Measurements from ENCODE around the gene SSBP3.
A peak's percentile ranks its signal among the peaks of the same experiment; 100 is the strongest.

SSBP3 gene

GRCh38 chr1:54326543-54327385, 79.4 kb downstream of the SSBP3 start:
- intact Hi-C loops (cut with DNase I) = loop anchor here (10.0 kb wide), 1 partner anchor 52 kb away; no protein-coding TSS in a partner anchor
- DNase-seq = no peak

DNA sequence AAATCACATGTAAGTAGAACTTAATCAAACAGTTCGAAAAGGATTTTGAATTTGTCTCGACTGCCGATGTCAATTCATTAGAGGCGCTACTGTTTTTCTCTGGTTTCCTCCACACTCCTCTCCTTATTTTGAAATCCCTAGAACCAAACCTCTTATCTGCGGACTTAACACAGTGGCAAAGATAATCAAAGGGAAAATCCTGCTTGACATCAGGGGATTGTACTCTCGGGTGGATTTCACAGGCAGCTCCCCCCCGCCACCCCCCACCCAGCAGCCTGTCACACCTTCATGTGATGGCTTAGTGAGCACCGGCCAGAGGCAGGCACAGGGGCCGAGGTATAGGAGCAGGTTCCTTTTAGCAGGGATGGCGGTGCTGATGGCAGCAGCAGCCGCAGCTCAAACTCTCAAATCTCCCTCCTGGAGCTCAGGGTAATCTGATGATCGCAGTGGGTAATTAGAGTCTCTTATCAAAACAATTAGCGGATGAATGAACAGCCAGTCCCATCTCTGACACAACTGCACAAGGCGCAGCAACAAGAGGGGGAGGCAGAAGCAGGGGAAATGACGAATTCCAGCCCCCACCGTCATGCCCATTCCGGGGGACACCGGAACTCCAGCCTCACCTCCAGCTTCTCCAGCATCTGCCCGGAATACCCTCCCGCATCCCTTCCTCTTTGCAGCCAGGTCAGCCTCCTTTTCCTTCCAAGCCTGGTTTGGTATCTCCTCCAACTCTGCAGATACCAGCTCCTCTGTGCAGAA, 80.3 kb downstream of the SSBP3 start:
- intact Hi-C loops (cut with DNase I) = loop anchor here (10.0 kb wide), 1 partner anchor 51 kb away; no protein-coding TSS in a partner anchor
- DNase-seq = no peak

GRCh38 chr1:54325284-54325683, 80.9 kb downstream of the SSBP3 start:
- intact Hi-C loops (cut with DNase I) = loop anchor here (10.0 kb wide), 1 partner anchor 50 kb away; no protein-coding TSS in a partner anchor
- no peak for DNase-seq

GRCh38 chr1:54324251-54325140, 81.7 kb downstream of the SSBP3 start:
- peak in 36 of 42 donors; percentile 29 to 81 (median 61) for DNase-seq
- intact Hi-C loops (cut with DNase I) = loop anchor here (10.0 kb wide), 1 partner anchor 50 kb away; no protein-coding TSS in a partner anchor

DNA sequence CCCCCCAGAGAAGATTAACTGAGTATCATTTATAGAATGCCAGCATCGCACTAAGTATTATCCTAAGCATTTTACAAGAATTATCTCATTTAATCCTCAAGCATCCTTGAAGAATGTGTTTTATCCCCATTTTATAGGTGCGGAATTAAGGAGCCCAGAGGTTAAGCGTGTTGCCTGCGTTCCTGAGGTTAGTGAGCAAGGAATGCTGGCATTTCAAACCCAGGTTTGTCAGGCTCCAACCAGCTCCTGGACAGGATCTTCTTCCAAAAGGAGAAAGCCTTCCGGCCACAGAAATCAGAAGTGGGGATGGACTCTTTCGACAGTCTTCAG, 82.3 kb downstream of the SSBP3 start:
- no peak for DNase-seq
- intact Hi-C loops (cut with DNase I) = loop anchor here (10.0 kb wide), 1 partner anchor 49 kb away; no protein-coding TSS in a partner anchor

DNA sequence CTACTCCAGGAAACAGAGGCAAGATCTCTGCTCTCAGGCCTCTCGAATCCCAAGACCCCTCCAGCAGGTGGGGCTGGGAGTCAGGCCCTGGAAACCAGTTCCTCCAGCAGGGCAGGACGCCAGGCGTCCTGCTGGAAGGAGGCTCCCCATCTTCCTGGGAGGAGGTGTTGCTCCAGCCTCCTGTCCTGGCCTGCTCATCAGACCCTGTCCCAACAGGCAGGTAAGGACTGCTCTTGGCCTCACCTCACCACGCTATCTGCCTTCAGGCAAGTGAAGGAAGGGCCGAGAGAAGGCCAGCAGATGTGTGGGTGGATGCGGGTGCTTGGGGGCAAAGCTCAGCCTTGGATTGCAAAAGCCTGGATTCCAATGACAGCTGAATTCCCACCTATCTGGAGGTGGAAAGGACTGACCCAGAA, 82.9 kb downstream of the SSBP3 start:
- intact Hi-C loops (cut with DNase I) = loop anchor here (10.0 kb wide), 1 partner anchor 49 kb away; no protein-coding TSS in a partner anchor
- DNase-seq = no peak

DNA sequence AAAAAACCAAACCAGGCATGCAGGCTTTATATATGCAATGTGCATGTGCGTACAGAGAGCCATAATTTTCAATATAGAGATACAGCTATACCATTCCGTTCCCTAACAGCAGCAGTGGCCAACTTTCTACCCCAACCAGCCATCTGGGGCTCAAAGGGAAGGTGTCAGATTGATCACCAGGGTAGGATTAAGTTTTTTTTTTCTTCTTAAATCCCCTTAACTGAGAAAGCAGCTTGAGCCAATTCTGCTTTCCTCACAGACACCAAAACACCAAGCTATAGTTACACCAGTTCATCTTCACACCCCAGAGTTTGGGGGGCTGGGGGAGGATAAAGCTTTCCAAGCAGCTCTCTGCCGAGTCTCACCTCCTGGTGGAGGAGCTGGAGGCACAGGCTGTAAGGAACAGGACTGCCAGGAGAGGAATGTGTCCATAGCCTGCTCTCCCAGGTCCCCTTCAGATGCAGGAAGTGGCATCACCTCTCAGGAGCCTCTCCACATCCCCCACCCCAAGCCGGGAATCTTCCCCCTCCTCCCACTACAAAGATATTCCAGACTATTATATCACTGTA, 87.9 kb downstream of the SSBP3 start:
- no peak for DNase-seq
- intact Hi-C loops (cut with DNase I) = loop anchor here (10.0 kb wide), 1 partner anchor 166 kb away; no protein-coding TSS in a partner anchor

DNA sequence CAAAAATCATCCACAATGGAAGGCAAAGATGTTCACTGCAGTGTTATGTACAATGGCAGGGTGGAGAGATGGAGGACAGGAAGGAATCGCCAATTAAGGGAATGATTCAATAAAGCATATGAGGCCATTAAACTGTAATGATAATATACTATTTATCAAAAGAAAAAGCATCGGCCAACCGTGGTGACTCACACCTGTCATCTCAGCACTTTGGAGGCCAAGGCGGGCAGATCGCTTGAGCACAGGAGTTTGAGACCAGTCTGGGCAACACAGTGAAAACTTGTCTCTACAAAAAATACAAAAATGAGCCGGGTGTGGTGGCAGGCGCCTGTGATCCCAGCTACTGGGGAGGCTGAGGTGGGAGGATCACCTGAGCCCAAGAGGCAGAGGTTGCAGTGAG, 89.1 kb downstream of the SSBP3 start:
- intact Hi-C loops (cut with DNase I) = loop anchor here (10.0 kb wide), 1 partner anchor 168 kb away; no protein-coding TSS in a partner anchor
- DNase-seq = no peak

- no peak for DNase-seq
- intact Hi-C loops (cut with DNase I) = loop anchor here (10.0 kb wide), 1 partner anchor 170 kb away; no protein-coding TSS in a partner anchor
Observed at GRCh38 chr1:54315099-54315498, 91.1 kb downstream of the SSBP3 start.

GRCh38 chr1:54314696-54315095, 91.5 kb downstream of the SSBP3 start:
- DNase-seq = no peak
- intact Hi-C loops (cut with DNase I) = loop anchor here (10.0 kb wide), 1 partner anchor 170 kb away; no protein-coding TSS in a partner anchor

DNA sequence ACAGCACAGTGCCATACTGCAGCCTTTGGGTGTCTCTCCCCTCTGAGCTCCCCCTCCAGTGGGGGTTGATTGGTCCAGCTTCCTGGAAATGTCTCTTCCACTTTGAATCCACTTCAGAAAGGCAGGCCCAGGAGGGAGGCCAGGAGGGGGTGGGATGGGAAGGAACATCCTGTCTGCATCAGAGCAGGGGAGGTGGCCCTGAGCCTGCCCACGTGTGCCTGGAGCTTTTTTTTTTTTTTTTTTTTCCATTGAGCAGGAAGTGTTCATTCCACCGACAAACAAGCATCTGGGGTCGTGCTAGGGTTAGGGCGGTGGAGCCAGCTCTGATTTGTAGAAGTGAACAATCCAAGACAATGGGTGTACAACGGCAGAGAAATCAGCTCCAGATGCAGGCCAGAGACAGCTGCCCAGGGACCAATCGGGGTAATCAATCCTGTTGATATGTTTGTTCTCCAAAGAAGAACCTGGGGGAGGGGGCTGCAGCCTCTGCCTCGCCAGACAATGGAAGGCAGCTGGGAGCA, 93.3 kb downstream of the SSBP3 start:
- intact Hi-C loops (cut with DNase I) = loop anchor here (10.0 kb wide), 1 partner anchor 172 kb away; no protein-coding TSS in a partner anchor
- DNase-seq = no peak

DNA sequence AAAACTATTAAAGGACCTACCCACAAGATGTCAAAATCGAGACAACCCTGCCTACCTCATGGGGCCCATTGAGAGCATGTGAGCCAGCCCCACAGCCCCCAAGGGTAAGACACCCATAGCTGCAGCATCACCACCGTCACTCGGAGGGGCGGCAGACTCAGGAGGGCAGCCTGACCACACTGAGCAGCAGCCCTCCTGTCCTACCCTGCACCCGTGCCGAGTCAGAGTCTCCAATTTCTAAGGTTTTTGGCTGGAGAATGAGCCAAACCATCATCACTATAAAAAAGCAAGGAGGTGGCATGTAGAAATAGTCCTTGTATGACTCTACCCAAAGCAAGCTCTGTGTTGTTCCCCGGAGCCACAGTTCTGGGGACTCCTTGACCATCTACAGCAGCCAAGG, 94.7 kb downstream of the SSBP3 start:
- intact Hi-C loops (cut with DNase I) = loop anchor here (10.0 kb wide), 1 partner anchor 173 kb away; no protein-coding TSS in a partner anchor
- DNase-seq = no peak

- peak in 33 of 42 donors; percentile 41 to 83 (median 61) for DNase-seq
- intact Hi-C loops (cut with DNase I) = loop anchor here (10.0 kb wide), 1 partner anchor 174 kb away; no protein-coding TSS in a partner anchor
Observed at GRCh38 chr1:54310439-54311328, 95.5 kb downstream of the SSBP3 start.

DNA sequence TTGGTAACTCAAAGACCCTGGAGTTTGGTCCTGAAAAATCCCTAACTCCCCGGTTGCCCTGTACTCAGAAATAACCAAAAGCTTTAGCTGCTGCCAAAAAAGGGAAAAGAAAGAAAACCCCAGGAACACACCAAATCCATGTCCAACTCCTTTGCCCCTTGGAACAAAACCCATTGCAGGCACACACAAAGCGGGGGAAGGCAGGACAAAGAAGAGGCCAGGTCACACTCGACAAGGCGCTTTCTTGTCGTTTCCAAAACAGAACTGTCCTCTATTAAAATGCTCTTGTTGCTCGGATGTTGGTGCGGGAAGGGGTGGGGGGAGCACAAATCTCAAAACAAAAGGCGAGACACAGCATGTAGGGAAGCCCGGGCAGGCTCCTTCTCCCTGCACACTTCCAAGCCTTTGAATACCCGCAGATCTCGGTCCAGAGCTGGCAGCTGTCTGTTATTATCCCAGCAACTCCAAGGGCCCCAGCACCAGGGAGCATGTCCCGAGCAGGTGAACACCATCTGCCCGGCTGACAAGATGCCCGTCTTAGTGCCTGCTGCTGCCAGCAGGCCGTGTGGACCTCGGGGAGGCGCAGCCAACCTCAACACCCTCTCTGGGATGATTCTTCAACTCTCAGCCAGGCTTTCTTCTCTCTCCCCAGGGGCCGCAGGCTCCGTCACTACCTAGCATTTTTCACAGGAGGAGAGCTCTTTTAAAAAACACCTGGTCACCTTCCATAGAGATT, 96.4 kb downstream of the SSBP3 start:
- intact Hi-C loops (cut with DNase I) = loop anchor here (10.0 kb wide), 1 partner anchor 175 kb away; no protein-coding TSS in a partner anchor
- DNase-seq = peak in 10 of 42 donors; percentile 28 to 67 (median 54)

DNA sequence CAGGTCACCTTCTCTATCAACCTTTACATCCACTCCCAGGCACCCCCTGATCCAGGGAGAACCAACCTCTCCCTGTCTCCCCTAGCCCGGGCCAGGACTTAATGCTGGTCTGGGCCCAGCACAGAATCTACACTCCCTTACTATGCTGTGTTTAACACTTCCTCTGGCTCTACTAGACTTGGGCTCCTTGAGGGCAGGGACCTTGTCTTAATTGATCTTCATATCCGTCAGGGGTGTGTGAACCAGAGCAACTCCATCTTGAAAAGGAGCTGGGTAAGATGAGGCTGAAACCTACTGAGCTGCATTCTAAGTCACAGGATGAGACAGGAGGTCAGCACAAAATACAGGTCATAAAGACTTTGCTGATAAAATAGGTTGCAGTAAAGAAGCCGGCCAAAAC, 98.9 kb downstream of the SSBP3 start:
- intact Hi-C loops (cut with DNase I) = no loop called here
- no peak for DNase-seq

- intact Hi-C loops (cut with DNase I) = no loop called here
- DNase-seq = no peak
Observed at GRCh38 chr1:54305906-54306514, 100.2 kb downstream of the SSBP3 start.
